GM21360 (cell line): ENCODE measurements around the gene IL1RN.

Experiments
- ATAC-seq: cut with Tn5 transposase; IDR thresholded peaks from one replicate; pipeline ENCODE4 v1.9.1; 2021; ENCODE audit warnings: mild to moderate bottlenecking, moderate library complexity; ENCODE audit not compliant: unreplicated experiment

IL1RN gene

DNA sequence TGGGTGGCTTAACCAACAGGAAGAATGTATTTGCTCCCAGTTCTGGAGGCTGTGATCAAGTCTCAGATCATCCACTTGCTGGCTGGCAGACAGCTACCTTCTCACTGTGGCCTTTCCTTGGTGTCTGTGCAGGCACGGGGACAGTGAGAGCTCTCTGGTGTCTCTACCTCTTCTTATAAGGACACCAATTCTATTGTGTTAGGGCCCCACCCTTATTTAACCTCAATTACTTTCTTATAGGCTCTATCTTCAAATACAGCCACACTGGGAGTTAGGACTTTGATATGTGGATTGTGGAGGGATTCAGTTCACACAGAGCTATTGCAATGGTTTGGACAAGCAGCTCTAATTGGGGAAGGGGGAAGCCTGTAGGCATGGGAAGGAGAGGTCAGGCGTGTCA is 25.3 kb upstream of the IL1RN start:
- no peak for ATAC-seq

DNA sequence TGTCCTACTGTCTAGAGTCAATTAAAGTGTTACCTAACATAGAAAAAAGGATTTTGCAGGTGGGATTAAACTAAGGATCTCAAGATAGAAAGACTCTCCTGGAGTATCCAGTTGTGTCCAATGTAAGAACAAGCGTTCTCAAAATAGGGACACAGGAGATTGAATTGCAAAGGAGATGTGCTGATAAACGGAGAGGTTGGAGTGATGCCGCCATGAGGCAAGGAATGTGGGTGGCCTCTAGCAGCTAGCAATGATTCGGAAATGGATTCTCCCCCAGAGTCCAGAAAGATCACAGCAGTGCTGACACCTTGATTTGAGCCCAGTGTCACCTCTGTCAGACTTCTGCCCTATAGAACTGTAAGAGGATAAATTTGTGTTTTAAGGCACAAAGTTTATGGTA is 24.1 kb upstream of the IL1RN start:
- no peak for ATAC-seq

DNA sequence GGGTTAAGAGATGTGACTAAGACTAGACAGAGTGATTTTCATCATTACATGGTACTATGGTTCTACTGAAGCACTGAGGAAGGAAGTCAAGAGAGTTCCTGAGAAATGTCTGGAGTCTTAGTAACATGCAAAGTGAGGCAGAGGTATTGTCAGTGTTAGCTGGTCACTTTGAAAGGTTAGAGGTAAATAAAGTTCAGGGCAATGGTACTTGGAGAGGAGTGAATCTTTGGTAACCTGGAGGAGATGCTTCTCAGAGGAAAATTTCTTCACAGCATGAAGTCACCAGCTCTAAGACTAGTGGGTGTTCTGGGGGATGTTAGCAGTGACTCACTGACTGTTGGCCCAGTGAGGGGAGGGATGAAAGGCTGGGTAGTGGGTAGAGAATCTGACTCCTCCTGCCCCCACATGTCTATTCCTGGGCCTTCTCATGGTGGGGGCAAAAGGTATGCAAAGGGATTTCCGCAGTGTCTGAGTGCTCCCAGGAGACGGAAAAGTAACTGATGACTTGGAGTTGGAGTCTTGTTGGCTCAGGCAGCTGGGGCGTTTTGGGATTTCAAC is 23.3 kb upstream of the IL1RN start:
- ATAC-seq, result no peak

DNA sequence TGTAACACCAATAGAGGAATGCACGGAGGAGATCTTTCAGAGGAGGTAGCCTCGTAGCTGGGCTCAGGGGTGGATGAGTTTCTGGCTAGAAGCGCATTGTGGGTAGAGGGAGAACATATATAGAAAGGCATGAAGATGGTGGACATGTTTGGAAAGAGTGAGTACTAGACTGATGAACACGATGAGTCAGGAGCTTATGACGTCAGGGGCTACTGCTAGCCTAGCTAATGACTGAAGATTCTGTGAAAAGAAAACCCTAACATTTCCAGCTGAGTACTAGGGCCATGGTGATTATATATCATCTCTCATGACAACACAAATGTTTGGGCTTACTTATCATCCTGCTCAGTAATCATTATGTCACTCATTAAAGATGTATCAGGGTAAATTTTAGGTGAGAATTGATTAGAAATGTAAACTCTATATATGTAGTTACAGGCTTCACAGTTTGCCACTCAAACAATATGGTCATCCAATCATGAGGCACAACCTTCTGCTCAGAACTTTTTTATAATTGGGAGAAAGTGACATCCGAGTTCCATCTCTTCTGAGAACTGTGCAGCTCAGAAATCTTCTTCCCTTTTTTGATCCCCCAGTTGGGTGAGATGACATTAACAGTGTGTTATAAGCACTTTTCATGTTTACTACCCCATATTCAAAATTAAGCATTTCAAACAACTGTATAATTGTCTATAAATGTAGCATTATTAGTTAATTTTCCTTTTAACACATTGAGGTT is 22.2 kb upstream of the IL1RN start:
- ATAC-seq, result no peak

DNA sequence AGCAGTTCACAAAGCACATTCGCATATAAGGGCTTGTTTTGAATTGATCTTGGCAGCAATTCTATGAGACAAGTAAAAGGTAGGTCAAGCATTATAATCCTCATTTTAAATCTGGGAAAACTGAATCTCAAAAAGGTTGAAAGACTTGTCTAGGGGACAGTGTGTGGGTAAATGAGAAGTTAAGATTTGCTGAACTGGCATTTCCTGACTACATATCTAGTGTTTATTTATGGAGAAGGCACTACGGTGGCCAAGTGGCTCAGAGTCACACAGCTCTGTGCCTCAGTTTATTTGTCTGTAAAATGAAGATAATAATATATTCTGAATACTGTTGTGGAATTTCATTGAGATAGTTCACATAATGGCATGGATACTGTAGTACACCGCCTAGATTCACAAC is 16.3 kb upstream of the IL1RN start:
- ATAC-seq, result no peak

DNA sequence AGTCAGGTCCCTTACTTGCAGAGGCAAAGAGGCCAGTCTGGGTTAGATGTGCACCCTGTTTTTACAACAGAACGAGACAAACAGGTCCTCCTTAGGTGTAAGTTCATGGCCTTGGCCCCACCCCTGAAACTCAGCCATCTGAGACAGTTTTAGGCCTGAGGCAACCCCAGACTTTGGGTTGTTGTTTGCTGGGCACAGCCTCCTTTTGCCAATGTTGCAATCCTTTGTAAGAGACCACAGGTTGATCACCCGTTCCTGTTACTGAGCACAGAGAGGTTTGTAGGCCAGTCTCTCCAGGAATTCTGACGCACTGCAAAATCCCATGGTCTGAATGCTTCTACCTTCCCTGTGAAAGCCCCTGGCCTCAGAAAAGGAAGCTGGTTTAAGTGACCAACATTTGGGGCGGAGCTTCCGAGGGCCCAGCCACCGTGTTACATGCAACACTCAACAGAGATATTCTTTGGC is 15.5 kb upstream of the IL1RN start:
- no peak for ATAC-seq

DNA sequence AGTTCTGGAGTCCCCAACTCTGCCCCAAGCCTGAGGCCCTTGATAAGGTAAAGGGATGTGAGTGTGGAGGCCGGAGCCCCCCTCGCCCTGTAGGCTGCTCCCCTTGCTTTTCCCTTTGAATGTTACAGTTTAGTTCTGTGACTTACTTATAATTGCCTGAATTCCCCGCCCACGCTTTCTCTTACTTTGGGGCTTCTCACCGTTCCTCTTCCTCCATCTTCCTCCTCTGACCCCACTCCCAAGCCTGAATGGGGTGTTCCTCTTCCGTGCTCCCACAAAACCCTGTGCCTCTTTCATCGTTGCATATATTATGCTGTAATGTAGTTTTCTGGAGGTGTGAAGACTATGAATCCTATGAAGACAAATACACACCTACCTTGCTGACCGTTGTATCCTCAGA is 15.0 kb upstream of the IL1RN start:
- no peak for ATAC-seq

DNA sequence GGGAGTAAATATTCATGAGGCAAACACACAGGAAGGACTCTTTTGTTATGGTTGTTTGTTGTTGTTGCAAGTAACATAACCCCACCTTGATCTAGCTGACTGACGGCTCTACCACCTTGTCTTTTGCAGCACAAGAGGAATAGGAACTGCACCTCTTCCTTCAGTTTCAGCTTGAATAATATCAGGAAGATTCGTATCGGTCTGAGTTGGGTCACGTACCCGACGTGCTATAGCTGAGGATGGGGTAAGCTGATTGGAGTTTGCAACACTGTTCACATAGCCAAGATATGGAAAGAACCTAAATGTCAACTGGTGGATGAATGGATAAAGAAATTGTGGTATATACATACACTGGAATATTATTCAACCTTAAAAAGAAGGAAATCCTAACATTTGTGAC is 14.5 kb upstream of the IL1RN start:
- no peak for ATAC-seq

DNA sequence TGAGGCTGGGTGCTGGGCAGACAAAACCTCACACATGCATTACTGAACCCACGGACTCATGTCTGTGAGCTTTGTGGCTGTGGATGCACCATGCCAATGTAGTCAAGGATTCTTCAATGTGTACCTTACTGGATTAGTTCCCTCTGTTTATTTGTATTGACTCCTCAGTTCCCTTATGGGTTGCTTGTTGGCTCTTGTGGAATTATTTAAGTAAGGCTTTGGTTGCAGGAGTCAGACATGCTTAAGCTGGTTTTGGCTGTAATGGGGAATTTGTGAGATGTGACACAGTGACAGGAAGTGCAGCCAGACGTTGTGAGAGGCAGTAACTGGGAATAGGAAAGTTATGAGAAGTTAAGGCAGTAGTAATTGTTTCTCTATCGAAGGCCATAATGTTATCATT is 13.6 kb upstream of the IL1RN start:
- ATAC-seq, result no peak

DNA sequence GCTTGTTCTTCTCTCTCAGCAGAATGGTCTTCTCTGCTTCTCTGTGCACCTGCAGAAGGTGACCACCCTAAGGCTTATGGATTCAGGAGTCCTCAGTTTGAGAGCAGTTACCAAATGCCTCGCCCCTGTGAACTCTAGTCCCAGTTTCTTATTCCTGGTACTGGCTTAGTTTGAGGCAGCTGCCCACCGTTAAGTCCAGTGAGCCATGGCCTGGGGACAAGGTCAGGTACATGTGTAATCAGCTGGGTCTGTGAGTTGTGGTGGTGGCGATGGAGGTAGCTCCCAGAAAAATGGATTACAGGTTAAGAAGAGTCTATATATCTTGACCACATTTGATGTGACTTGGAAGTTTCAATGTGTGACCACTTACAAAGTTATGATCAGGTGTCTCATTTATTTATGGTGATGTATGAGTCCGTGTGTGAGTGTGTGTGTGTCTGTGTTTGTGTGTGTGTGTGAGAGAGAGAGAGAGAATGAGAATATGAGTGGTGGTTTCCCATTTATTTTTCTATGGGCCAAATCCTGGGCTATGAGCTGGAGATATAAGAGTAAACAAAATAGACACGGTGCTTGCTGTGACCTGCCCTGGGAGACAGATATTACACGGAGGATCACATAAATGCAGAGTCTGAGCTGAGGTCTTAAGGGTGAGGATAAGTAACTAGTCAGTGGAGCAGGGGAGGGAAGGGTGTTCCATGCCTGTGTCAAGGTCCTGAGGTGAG is 13.0 kb upstream of the IL1RN start:
- no peak for ATAC-seq

DNA sequence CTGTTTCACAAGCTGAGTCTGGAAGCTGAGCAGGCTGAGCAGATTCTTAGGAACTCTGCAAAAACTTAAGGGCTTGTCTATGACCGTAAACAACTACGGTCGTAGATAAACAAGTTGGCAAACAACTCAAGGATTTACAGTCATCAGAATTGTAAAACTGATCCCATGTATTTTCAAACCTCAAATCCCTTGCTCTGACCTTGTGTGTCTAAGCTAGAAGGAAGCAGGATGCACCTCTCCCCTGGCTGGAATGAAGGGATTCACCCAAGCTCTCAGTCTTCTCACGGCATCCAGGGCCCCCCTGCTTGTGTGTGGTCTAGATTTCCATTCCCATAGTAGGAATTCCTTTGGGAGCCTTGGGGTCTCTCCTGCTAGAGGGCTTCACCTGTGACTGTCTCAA is 12.4 kb upstream of the IL1RN start:
- no peak for ATAC-seq

DNA sequence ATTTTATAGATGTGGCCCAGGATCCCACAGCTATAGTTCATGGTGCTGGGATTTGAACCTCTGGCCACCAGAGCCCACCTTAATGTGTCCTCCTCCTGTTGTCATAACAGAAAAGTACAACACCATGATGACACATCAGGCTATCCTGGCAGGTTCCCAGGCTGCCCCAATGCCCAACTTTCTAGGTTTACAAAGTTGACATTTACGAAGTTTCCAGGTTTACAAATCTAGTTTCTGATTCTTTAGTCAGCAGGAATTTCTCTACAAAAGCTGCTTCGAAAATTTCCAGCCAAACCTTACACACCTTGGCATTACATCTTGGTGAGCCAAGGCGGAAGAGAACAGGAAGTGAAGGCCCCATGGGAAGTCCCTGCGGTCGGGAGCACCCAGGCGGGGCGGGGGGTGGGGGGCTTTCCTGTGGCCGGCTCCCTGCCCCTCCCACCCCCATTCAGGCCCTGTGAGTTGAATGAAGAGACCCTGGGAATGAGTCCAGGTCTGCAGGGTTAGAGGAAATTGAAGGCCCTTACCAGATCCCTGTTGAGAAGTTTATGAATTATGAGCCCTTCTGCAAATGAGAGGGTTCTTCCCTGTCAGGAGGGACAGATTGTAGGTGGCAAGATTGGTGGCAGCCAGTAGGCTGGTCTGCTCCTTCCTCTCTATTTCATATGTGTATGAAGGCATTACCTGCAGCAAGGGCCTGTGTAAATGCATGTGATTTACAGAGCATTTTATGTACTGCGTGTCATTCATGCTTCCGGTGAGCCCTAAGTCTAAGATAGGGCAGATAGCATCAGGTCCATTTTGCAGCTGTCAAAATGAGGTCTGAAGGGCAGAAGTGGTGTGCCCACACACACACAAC is 11.1 kb upstream of the IL1RN start:
- no peak for ATAC-seq

DNA sequence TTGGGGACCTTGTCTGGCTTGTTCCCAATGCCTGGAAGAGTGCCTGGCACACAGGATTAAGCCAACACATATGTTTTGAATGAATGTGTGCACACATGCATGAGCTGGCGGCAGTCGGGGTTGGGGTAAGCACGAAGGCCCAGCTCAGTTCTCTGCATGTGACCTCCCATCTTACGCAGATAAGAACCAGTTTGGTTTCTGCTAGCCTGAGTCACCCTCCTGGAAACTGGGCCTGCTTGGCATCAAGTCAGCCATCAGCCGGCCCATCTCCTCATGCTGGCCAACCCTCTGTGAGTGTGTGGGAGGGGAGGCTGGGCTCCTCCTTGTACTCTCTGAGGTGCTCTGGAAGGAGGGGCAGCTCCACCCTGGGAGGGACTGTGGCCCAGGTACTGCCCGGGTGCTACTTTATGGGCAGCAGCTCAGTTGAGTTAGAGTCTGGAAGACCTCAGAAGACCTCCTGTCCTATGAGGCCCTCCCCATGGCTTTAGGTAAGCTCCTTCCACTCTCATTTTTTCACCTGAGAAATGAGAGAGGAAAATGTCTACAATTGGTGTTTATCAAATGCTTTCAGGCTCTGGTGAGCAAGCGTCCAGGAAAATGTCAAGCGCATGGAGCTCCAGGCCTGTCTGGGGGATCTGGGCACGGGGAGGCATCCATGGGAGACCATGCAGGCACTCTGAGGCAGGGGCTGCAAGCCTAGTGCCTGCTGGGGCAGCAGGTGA is 9.7 kb upstream of the IL1RN start:
- no peak for ATAC-seq

DNA sequence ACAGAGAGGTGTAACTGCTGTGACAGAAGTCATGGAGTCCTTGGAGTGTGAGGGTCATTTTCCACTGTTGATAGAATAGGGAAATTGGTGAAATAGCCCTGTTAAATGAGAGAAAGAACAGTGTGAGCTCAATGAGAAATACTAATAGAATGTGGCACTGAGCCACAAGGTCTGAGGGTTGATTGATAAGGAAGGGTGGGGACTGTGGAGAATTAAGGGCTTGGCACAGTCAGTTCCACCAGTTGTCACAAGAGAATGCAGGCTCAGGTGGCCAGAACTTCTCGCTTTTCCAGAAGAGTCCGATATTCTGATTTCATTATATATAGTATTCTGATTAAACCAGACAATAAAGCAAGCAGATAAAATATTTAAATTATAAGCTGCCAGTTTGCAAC is 9.1 kb upstream of the IL1RN start:
- ATAC-seq, result no peak

DNA sequence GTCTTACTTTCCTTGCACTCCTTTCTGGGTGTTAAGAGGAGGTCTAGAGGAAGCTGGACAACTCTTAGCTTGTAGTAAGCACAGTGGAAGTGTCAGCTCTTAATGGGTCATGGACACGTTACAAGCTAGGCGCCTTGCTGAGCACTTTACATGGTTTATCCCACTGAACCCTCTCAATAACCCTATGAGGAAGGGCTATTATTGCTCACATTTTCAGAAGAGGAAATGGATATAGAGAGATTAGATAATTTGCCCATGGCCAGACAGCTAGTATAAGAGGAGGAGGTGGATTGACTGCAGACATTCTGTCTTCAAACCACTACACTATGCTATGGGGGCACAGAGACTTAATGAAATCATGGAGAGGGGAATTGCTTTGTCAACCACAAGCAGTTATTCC is 8.3 kb upstream of the IL1RN start:
- no peak for ATAC-seq

DNA sequence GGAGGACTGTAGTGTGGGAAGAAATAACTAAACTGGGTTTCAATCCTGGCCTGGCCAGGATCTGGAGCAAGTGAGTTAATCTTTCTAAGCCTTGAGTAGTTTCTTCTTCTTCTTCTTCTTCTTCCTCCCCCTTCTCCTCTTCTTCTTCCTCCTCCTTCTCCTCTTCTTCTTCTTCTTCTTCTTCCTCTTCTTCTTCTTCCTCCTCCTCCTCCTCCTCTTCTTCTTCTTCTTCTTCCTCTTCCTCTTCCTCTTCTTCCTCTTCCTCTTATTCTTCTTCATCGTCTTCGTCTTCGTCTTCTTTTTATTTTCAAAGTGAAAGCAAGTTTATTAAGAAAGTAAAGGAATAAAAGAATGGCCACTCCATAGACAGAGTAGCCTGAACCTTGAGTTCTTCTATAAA is 6.5 kb upstream of the IL1RN start:
- no peak for ATAC-seq

DNA sequence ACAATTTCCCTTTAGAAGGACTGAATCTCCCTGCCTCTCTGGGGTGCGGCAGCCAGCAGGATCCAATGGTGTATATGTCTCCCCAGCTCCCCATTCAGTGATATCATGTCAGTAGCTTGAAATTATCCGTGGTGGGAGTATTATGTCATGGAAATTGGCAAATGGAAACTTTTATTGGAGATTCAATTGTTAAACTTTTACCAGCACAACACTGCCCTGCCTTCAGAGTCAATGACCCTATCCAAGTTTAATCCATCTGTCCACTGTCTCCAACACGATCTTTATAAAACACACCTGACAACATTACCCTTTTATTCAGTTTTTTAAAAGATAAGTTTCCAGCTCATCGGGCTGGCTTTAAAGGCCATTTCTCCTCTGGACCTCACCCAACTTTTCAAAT is 5.0 kb upstream of the IL1RN start:
- no peak for ATAC-seq

DNA sequence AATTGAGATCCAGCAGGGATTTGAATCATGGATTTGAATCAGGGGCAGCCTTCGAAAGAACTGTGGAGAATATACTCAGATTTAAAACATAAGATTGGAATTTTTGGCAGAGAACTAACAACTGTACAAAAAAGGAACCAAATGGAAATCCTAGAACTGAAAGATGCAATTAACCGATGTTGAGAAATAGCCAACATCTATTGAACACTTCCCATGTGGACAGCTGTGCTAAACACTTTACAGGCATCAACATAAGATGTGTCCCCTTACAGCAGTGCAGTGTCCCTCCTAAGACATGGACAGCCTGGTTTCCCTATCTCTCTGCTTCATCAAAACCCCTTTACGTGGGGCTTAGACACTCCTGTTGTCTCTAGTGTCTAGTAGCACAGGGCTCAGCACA is 3.7 kb upstream of the IL1RN start:
- ATAC-seq, result no peak

DNA sequence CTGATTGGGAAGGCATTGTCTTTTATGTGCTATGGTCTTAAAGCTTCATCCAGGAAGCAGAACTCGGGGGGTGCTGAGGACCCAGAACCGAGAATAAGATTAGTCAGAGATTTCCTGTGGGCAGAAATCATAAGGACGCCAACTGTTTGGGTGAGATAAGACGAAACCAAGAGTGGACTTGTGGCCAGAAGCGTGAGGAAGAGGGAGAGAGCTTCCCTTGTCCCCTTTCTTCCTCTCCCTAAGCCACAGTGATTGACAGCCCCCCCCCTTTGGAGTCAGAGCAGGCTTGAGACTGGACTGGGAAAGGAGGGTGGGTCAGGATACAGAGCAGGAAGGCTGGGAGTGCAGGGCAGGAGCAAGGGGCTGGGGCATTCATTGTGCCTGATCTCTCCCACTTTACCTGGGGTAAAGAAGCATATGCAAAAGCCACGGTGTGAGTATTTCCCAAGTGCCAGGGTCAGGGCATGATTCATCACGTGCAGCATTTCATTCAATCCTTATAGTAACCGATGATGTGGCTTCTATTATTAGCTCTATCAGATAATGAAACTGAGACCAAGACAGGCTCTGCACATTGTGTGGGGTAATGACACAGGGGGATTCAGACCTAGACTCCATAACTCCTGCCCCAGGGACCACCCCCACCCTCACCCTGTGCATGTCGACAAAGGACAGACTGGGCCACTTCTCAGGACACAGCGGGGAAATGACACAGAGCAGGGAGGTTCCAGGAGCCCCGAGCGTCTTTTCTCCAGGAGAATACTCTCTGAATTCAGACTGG is 3.0 kb upstream of the IL1RN start:
- no peak for ATAC-seq
